Measurements from ENCODE around the gene APOA5. TPM values are rescaled to one million over a fixed set of nuclear protein-coding genes. Genes with fewer than 3 reads are reported as not detected.

The APOA5 gene
- total and polyA plus RNA-seq, 2 of the 4 experiments (the other 2 are of a cell fraction), result not detected

GRCh38 chr11:116742104-116742503 lies 49.6 kb downstream of the APOA5 start:
- in situ Hi-C loops (cut with MboI; ENCODE audit: low sequenced_read_pairs), result no loop called here
- POLR2A ChIA-PET (ENCODE audit: unreplicated experiment), result no interaction called here
- peak; percentile 62 for DNase-seq

More at GRCh38 chr11:116742104-116742503, 49.6 kb downstream of the APOA5 start:
- H3K4me3 ChIP-seq (ENCODE audit: insufficient read depth, low read depth, low read length), result no peak overlapping the region
- intact Hi-C loops (cut with micrococcal nuclease) (loop anchor here (10.0 kb wide), 1 partner anchor 643 kb away; no protein-coding TSS in a partner anchor), dilution Hi-C loops (cut with HindIII; ENCODE audit: low sequenced_read_pairs, unreplicated experiment) (no loop called here)
- H3K27ac ChIP-seq (ENCODE audit: insufficient read depth, low read length), result no peak overlapping the region; the same call in 1 of the 2 replicates
- no peak overlapping the region for H2AK5ac ChIP-seq (ENCODE audit: low read depth, low read length)
- H3K9me1 ChIP-seq (ENCODE audit: insufficient read depth, low read length), result peaks cover 10% of the 10 kb centered on the region; the same call in 1 of the 2 replicates
- H3K9me3 ChIP-seq (ENCODE audit: control insufficient read depth, insufficient read depth, low read length), result no peaks in the 10 kb centered on the region
- CTCF ChIA-PET, result interaction anchor here (0.7 to 1.8 kb wide), 4 partner anchors 10 to 580 kb away, joined by 4 to 16 read pairs (median 6); no protein-coding TSS in a partner anchor
- H3K36me3 ChIP-seq (ENCODE audit: control insufficient read depth, insufficient read depth, low read length), result peaks cover 4% of the 10 kb centered on the region; the same call in 1 of the 2 replicates
- peak; percentile 42 for ATAC-seq (ENCODE audit: low read depth)
- peak overlapping the region; percentile 7; the same call in 1 of the 2 replicates for H3K18ac ChIP-seq (ENCODE audit: low read depth, low read length)
- H2BK5ac ChIP-seq (ENCODE audit: low read depth, low read length, poor library complexity, severe bottlenecking), result no peak overlapping the region
- H2BK120ac ChIP-seq (ENCODE audit: low read depth, low read length), result no peak overlapping the region
- BruUV-seq (replicated peaks), result no TSS peak
- H2AK9ac ChIP-seq (replicated peaks; ENCODE audit: low read depth, low read length, poor library complexity), result peak overlapping the region; percentile 17
- 0 out of 2 replicates have a peak overlapping the region, but pooled peaks have one; percentile 1 for H3K4me2 ChIP-seq (ENCODE audit: low read depth, low read length)
- peaks cover 7% of the 10 kb centered on the region for H3K4me1 ChIP-seq (ENCODE audit: control insufficient read depth, insufficient read depth, low read length)
- peak overlapping the region; percentile 57 for H2AFZ ChIP-seq (replicated peaks; ENCODE audit: low read length, poor library complexity)
- no peak overlapping the region for H3K14ac ChIP-seq (replicated peaks; ENCODE audit: low read depth, low read length)
- no peaks in the 10 kb centered on the region for H3K27me3 ChIP-seq (ENCODE audit: control insufficient read depth, insufficient read depth, low read length)
- H3K23ac ChIP-seq (ENCODE audit: low read depth, low read length), result no peak overlapping the region
- no peak overlapping the region for H3K9ac ChIP-seq (ENCODE audit: low read depth, low read length)
- no peak overlapping the region for H4K8ac ChIP-seq (ENCODE audit: low read depth in 2 of 2, low read length in 2 of 2)
- H4K20me1 ChIP-seq (ENCODE audit: insufficient read depth, low read length), result no peaks in the 10 kb centered on the region
- H2BK15ac ChIP-seq (ENCODE audit: low read depth, low read length), result no peak overlapping the region
- no peak overlapping the region for H3K4ac ChIP-seq (ENCODE audit: low read depth, low read length)
- no peaks in the 10 kb centered on the region for H3K79me1 ChIP-seq (ENCODE audit: low read depth in 1 of 2, low read length in 2 of 2)
- H4K91ac ChIP-seq (ENCODE audit: insufficient read depth, low read depth, low read length), result no peak overlapping the region
- TF ChIP-seq, protein P1, sequence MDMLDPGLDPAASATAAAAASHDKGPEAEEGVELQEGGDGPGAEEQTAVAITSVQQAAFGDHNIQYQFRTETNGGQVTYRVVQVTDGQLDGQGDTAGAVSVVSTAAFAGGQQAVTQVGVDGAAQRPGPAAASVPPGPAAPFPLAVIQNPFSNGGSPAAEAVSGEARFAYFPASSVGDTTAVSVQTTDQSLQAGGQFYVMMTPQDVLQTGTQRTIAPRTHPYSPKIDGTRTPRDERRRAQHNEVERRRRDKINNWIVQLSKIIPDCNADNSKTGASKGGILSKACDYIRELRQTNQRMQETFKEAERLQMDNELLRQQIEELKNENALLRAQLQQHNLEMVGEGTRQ (IDR thresholded peaks at IDR 0.05; ENCODE audit: low read depth, low read length), result peak; percentile 82
- TF ChIP-seq BHLHE40 (IDR thresholded peaks at IDR 0.05; ENCODE audit: low read depth, low read length) (peak; percentile 43; the same call in 1 of the 2 replicates), FOS (IDR thresholded peaks at IDR 0.05; ENCODE audit: low read depth, low read length) (peak; percentile 43), CHD1 (IDR thresholded peaks at IDR 0.05; ENCODE audit: low read depth, low read length) (no peak)
- no CpG with 5 or more reads among the region's 6 CpGs for WGBS, 2 experiments (ENCODE audit: extremely low coverage in 2 of 2, insufficient read length in 1 of 2)
- H4K5ac ChIP-seq (ENCODE audit: low read depth, low read length), result peak overlapping the region; percentile 19; the same call in 1 of the 2 replicates
- no peak overlapping the region for H2BK20ac ChIP-seq (ENCODE audit: low read depth, low read length)
- H3K56ac ChIP-seq (ENCODE audit: extremely low read depth, insufficient read depth, low read length), result no peak overlapping the region

Data from IMR-90 (cell line).